GM19397 (cell line): ENCODE measurements around the gene RAB5B.
A peak's percentile ranks its signal among the peaks of the same experiment; 100 is the strongest.
"Not testable (repeated sequence)": the region's sequence is repeated elsewhere in the genome, so short reads cannot be mapped to it uniquely, and the experiment has no call there.

Experiments used
- ATAC-seq: cut with Tn5 transposase; IDR thresholded peaks from one replicate; pipeline ENCODE4 v1.9.1; 2021; ENCODE audit warnings: mild to moderate bottlenecking, moderate library complexity; ENCODE audit not compliant: unreplicated experiment

The RAB5B gene

DNA sequence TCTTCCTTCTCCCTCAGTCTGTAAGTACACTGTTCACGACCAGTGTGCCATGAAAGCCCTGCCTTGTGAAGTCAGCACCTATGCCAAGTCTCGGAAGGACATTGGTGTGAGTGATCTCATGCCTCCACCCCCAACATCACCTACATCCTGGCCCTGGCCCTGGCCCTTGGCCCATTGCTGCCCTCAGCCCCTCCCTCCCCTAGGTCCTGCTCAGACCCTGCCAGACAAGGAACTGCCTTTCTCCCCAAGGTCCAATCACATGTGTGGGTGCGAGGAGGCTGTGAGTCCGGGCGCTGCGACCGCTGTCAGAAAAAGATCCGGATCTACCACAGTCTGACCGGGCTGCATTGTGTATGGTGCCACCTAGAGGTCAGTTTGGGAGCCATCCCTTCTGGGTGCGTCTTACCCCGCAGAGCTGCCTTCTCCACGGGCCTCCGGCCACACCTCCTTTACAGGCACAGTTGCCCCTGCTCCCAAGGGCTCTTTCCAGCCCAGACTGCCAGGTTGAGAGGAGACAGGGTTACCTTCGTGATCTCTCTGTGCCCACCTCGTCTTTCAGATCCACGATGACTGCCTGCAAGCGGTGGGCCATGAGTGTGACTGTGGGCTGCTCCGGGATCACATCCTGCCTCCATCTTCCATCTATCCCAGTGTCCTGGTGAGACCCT lies 33.7 kb upstream of the RAB5B start:
- ATAC-seq = peak; percentile 89

DNA sequence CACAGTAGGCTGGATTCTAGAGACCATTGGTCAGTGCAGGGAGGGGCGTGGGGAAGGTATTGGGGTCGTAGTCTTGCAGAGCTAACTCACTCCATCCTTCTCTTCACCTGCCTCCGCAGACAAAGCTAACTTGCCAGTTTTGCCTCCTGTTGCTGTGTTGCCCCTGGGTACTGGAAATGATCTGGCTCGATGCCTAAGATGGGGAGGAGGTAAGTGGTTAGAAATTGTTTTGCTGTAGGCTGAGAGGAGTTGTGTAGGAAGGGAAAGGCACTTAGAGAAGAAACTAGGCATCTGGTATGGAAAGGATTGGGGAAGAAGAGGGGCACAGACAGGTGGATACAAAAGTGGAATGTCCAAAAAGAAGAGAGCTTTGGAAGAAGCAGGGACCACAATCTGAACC lies 31.8 kb upstream of the RAB5B start:
- ATAC-seq = no peak

DNA sequence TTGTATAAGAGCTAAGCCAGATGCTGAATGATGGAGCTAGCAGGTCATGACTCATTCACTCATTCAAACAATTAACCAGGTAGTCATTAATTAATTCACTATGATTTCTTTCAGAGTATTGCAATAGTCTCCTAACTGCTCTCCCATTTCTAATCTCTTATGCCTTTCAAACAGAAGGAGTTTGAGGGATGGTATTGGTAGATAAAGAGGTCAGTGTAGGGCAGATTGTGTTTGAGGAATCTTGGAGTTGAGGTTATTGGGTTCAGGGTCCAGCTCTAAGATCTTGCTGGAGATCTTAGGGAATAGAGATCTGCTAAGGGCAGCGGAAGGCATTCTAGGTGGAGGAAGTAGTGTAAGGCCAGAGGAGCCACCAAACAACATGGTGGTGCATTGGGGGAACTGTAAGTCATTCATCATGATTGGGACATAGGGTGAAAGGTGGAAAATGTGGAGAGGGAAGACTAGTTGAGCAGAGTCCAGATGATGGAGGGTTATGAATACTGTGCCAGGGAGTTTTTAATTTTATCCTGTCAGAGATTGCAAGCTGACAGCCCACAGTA lies 31.2 kb upstream of the RAB5B start:
- no peak for ATAC-seq

DNA sequence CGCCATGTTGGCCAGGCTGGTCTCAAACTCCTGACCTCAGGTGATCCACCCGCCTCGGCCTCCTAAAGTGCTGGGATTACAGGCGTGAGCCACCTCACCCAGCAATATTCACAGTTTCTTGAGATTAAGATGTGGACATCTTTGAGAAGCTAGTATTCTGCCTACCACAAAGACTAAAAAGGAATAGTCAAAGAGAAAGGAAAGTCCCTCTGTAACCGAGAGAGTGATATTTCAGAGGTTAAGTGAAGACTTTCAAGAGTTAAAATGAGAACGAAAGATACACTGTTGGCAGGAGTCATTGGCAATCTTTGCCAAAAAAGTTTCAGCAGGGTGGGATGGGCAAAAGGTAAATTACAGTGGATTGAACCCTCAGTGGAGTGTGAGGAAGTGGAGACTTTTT lies 27.3 kb upstream of the RAB5B start:
- no peak for ATAC-seq

DNA sequence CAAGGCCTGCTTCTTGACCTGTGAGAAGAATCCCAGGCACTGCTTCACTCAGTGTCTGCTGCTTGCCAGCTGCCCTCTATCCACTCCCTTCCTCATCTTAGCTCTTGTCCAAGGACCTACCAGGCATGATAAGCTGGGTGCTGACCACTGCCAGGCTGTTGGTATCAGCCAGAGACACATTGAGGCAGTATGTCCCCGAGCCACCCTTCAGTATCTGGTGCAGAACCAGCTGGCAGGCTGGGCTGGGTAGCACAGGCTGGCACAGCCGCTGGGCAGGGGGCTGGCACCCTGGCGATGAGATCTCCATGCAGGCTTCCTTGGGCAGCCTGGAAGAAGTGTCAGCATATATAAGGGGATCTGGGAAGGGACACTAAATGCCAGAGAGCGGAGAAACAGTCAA lies 18.5 kb upstream of the RAB5B start:
- ATAC-seq = no peak

DNA sequence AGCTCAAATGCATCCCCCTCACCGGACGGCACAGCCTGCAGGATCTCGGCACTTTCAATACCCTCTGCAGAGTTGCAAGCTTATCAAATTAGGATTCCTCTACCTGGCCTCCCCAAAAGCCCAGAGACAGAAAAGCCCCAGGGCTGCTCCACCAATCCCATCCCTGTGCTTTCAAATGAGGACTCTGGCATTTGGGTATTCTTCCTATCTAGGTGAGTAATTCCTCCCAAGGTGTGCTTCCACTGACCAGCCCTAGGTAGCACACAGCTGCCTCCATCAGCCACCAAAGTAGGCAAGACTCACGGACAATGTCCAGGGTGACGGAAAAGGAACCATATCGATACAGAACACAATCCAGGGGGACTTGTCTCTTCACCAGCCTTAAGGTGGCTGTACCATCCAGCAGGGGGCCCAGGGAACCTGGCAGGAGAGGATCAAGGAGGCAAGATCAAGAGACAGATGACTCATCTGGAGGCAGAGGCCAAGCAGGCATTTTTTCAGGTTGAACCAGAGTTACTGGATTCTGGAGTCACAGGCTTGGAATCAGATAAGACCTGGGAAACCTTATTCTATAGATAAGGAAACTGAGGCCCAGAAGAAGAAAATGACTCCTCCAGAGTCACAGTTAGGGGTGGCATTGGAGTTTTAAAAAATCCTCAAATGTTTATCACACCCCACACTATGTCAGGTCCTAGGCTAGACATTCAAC lies 17.9 kb upstream of the RAB5B start:
- ATAC-seq = no peak

DNA sequence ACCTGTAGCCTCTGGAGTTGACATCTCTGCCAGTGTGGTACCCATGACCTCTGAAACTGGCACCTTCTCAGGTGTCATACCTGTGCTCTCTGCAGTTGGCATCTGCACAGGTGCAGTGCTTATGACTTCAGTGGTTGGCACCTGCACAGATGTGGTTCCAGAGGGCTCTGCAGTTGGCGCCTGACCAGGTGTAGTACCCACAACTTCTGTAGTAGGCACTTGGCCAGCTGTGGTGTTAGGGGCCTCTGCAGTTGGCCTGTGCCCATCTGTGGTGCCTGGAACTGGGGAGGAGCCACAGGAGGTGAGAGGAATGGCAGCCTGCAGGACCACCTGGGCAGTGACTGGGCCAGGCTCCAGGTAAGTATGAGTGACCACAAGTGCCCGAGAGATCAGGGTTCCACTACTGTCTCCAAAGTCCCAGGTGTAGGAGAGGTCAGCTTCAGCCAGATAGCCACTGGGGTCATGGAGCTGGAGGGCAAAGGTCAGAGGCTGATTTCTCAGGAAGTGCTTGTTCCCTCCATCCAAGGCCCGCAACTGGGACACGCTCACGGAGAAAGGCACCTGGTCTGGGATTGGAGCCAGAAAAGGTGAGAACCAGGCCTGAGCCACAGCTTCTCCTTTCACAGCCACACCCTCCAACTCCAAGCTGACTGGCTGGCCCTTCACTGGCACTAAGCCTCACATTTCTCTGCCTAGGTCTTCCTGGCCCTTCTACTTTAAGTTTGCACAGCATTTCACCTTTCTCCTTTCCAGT lies 16.6 kb upstream of the RAB5B start:
- ATAC-seq = no peak

DNA sequence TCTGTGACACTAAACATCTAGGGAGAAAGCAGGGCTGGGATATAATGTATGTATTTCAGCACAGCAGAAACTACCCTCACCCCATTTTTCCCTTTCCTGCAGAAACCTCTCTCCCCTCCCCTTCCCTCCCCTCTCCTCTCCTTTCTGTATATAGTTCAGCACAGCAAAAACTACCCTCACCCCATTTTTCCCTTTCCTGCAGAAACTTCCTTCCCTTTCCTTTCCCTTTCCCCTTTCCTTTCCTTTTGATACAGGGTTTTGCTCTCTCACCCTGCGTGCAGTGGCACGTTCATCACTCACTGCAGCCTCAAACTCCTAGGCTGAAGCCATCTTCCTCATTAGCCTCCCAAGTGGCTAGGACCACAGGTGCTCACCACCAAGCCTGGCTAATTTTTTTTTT lies 10.1 kb upstream of the RAB5B start:
- ATAC-seq = no peak

DNA sequence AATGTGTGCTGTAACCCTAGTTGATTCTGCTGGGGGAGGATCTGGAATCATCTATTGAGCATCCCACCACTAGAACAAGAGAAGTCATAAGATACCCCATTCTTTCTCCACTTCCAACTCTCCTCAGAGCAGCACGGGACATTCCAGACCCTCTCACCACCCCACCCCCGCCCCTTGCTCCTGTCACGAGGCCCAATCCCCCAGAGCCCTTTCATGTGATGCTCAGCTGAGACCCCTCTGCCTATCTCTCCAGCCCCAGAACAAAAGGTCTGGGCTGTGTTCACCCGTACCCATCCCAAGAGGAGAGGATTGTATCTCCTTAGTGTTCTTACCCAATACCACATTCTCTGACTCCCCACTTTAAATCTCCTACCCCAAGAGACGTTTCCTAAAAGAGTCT lies 8.6 kb upstream of the RAB5B start:
- no peak for ATAC-seq

DNA sequence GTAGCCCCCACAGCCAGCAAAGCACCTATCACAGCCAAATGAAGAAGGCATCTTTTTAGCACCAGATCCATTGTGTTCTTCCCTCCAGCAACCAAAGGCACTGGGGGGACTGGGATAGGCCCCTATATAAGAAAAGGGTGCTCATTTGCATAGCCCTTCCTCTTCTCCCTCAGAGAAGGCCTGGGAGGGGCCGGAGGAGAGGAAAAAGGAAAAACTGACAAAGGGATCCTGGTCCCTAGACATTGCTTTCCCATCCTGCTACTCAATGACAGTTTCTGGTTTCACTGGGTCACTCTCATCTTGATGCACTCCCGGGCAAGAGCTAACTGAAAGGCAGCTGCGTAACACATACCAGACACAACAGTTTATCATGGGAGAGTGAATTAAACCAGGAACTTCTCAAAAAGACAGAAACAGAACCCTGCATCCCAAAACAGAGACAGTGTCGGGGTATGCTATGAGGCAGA lies 7.9 kb upstream of the RAB5B start, which contains the start of gene PMEL:
Gene PMEL, minus strand, starts transcription at position 102 of the 467 bp plus-strand sequence. Its CDS starts 31 bp downstream, at position 71.
- ATAC-seq = no peak

DNA sequence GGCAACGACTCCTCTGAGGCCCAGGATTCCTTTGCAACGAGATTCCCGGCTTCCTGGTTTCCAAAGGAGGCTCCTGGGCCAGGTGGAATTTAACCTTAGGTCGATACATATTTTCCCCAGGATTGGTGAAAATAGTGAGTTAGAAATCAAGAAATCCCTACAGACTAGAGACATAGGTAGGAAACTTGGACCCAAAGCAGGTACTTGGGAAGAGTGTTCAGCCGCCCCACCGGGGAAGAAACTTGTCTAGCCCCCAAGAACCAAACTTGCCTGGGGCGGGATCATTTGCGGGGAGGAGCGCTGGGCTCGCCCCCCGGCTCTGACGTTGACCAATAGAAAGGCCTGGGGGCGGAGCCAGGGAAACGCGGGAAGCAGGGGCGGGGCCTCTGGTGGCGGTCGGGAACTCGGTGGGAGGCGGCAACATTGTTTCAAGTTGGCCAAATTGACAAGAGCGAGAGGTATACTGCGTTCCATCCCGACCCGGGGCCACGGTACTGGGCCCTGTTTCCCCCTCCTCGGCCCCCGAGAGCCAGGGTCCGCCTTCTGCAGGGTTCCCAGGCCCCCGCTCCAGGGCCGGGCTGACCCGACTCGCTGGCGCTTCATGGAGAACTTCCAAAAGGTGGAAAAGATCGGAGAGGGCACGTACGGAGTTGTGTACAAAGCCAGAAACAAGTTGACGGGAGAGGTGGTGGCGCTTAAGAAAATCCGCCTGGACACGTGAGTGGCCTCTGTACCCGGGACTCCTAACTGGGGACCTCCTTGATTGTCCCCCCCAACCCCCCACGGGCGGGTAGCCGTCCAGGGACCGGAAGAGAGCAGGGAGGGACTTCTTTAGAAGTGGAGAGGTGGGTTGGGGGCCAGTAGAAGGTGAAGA lies 7.2 kb upstream of the RAB5B start, which contains the start of gene CDK2:
Gene CDK2, plus strand, starts transcription at position 423 of the 874 bp plus-strand sequence. Its CDS starts 179 bp downstream, at position 602.
- peak; percentile 89 for ATAC-seq

DNA sequence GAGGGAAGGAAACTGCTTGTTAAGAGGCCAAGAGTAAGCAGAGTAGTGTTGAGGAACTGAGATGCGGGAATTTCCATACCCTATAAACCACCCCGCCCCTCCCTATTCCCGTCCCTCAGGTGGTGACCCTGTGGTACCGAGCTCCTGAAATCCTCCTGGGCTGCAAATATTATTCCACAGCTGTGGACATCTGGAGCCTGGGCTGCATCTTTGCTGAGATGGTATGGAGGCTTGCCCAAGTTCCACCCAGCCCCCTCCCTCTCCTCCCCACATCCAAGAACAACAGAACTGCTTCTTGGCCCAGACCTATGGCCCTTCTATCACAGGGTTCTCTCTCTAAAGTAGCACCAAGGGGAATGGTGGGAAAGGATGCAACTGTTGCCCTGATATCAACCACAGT lies 4.5 kb upstream of the RAB5B start:
- no peak for ATAC-seq

DNA sequence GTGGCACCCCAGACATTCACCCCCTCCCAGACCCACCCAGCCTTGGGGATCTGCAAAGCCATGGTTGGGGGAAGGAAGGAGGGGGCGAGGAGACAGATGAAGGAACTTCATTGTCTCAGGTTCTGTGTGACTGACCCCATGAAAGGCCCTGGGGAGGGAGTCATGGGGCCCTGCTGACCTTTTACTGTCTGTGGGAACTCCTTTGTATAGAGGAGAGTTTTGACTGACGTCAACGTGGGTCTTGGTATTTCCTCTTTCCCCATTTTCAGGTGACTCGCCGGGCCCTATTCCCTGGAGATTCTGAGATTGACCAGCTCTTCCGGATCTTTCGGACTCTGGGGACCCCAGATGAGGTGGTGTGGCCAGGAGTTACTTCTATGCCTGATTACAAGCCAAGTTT lies 3.1 kb upstream of the RAB5B start:
- ATAC-seq = no peak

DNA sequence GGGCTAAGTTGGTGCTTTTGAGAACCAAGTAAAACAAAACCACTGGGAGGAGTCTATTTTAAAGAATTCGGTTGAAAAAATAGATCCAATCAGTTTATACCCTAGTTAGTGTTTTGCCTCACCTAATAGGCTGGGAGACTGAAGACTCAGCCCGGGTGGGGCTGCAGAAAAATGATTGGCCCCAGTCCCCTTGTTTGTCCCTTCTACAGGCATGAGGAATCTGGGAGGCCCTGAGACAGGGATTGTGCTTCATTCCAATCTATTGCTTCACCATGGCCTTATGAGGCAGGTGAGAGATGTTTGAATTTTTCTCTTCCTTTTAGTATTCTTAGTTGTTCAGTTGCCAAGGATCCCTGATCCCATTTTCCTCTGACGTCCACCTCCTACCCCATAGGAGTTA lies 1.8 kb upstream of the RAB5B start:
- ATAC-seq = no peak

DNA sequence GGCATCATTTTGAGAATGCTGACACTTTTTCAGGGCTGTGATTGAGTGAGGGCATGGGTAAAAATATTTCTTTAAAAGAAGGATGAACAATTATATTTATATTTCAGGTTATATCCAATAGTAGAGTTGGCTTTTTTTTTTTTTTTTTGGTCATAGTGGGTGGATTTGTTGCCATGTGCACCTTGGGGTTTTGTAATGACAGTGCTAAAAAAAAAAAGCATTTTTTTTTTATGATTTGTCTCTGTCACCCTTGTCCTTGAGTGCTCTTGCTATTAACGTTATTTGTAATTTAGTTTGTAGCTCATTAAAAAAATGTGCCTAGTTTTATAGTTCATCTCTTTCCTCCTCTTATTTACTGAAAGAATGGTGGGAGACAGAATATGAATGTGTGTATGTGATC lies 1.4 kb upstream of the RAB5B start:
- no peak for ATAC-seq

DNA sequence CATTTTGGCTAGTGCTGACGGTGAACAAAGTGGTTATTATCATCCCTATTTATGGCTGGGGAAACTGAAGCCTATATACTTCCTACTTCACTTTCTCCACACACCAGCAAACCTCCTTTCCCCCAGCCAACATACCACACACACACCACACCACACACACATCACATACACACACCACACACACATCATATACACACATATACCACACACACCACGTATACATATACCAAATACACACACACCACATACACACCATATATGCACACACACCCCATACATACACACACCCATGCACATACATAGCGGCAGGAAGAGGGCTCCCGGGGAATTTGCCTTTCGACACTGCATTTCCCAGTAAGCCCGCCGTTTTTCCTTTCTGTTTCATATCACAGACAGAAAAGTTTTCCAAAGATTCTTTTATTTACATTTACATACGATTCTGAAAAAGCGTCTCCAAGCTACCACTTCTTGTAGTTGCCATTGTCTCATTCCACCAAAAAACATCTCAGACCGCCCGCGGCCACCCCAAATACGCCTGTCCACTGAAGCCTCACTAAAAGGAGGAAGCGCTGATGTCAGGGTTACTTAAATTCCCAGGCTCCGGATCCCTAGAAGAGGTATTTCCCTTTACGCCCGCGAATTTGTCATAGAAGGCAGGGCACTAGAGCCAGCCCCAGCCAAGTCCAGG lies 823 bp upstream of the RAB5B start:
- no peak for ATAC-seq

DNA sequence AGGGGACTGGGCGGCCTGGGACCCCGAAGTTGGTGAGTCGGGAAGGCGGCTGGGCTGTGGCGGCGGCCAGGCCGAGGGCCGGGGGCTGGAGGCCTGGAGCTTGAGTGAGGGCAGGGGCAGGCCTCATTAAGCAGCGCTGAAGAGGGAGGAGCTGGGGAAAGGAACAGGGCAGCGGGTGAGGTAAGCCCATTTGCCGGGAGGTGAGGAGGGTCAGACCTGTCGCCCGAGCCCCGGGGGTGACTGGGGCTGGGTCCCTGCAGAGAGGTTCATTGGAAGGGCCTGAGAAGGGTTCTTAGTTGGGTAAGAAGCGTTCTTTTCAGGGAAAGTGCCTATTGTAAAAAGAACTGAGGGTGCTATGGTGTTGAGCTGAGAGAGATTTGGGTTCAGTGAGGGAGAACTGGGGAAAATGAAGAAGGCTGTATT lies 441 bp downstream of the RAB5B start:
- peak; percentile 15 for ATAC-seq

DNA sequence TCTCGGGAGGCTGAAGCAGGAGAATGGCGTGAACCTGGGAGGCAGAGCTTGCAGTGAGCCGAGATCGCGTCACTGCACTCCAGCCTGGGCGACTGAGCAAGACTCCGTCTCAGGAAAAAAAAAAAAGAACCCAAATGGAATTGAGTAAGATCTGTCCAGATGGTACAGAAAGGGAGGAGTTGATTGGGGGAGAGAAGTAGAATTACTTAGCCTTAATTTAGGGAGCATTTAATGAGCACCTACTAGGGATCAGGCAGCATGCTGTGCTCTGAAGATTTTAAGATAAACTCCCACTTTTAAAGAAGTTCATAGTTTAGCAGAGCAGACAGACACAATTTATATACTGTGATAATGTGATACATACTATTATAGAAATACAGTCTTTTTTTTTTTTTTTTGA lies 4.5 kb downstream of the RAB5B start:
- ATAC-seq = no peak

DNA sequence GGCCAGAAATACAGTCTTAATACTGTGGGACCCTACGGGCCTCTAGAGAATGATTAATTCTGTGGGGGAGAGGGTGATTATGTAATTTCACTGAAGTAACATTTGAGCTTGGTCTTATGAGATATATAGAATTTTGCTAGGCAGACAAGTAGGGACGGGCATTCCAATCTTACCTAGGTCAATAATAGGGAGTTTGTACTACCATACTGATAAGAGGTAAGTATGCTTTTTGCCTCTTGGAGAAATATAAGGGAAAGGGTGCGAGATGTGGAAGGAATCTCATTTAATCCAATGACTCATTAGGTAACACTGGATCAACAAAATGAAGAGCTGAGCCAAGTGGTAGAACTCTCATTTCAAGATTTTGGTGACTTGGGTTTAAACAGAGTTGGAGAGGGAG lies 5.2 kb downstream of the RAB5B start:
- no peak for ATAC-seq

DNA sequence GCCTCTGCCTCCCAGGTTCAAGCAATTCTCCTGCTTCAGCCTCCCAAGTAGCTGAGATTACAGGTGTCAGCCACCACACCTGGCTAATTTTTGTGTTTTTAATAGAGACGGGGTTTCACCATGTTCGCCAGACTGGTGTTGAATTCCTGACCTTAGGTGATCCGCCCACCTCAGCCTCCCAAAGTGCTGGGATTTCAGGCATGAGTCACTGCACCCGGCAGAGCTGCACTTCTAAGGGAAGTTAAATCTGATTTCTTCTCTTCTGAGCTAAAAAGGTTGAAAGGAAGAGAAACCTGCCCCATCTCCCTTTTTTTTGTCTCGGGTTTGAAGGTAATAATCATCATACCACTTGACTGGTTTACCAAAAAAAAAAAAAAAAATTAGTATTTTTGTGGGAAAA lies 8.0 kb downstream of the RAB5B start:
- not testable (repeated sequence) for ATAC-seq
